OCI-LY7 (cell line): ENCODE results near the gene PCDH1. TPM values are rescaled to one million over a fixed set of nuclear protein-coding genes. Genes with fewer than 3 reads are reported as not detected.

Source experiments
- BruUV-seq: library from RNA; stranded (reverse); fragments of 400-500 nt; replicated peaks from 2 replicates; lab custom pipeline; 2021; lab: Mats Ljungman, UMichigan
- CTCF ChIA-PET: fragments of 300-600 bp; sonication (Branson Sonifier 250); formaldehyde crosslinking; loops from one replicate; lab custom pipeline; 2022; ENCODE audit warnings: antibody characterized with exemption; ENCODE audit not compliant: unreplicated experiment; lab: Charles Lee
- POLR2A ChIA-PET: fragments of 300-600 bp; sonication (Branson Sonifier 250); formaldehyde crosslinking; loops from one replicate; lab custom pipeline; 2022; ENCODE audit warnings: antibody characterized with exemption; lab: Charles Lee
- DNase-seq: peaks from one replicate; pipeline ENCODE4 v3.0.0-alpha.2; 2015; ENCODE audit warnings: low spot score
- H2AFZ ChIP-seq: fragments of 200-600 bp; sonication (generic), shearing (Covaris generic); 2 replicates; pipeline ENCODE4 v1.6.1; 2014; ENCODE audit warnings: mild to moderate bottlenecking, antibody characterized with exemption, low read length, moderate library complexity
- H3K27ac ChIP-seq: fragments of 200-600 bp; sonication (generic); 2 replicates; pipeline ENCODE4 v1.5.1; 2014; ENCODE audit warnings: mixed run types, low read depth, mild to moderate bottlenecking, moderate library complexity, low read length, inconsistent platforms; ENCODE audit not compliant: poor library complexity, severe bottlenecking
- H3K36me3 ChIP-seq: fragments of 200-600 bp; sonication (generic); 2 replicates; pipeline ENCODE4 v1.6.1; 2014; ENCODE audit warnings: mild to moderate bottlenecking, antibody characterized with exemption, low read length, moderate library complexity, mixed read lengths; ENCODE audit not compliant: insufficient read depth
- H3K4me1 ChIP-seq: fragments of 200-600 bp; sonication (generic); 2 replicates; pipeline ENCODE4 v1.5.1; 2014; ENCODE audit warnings: mild to moderate bottlenecking, low read length; ENCODE audit not compliant: insufficient read depth, poor library complexity, severe bottlenecking
- H3K4me2 ChIP-seq: fragments of 200-600 bp; sonication (generic); 2 replicates; pipeline ENCODE4 v1.6.1; 2014; ENCODE audit warnings: mild to moderate bottlenecking, low read length
- H3K4me3 ChIP-seq: fragments of 200-600 bp; sonication (generic); 2 replicates; pipeline ENCODE4 v1.5.1; 2014; ENCODE audit warnings: mild to moderate bottlenecking, low read depth, low read length; ENCODE audit not compliant: poor library complexity, severe bottlenecking
- H3K79me2 ChIP-seq: fragments of 200-600 bp; sonication (generic); 2 replicates; pipeline ENCODE4 v1.6.1; 2016; ENCODE audit warnings: low read depth, mild to moderate bottlenecking, low read length, moderate library complexity, mixed read lengths; ENCODE audit not compliant: insufficient read depth
- H3K9me2 ChIP-seq: fragments of 200-600 bp; sonication (generic); 2 replicates; pipeline ENCODE4 v1.6.1; 2016; ENCODE audit warnings: mild to moderate bottlenecking, low read length, mixed read lengths; ENCODE audit not compliant: insufficient read depth
- H3K9me3 ChIP-seq: fragments of 200-600 bp; sonication (generic); 2 replicates; pipeline ENCODE4 v1.6.1; 2014; ENCODE audit warnings: mild to moderate bottlenecking, mixed run types, low read length, mixed read lengths
- H4K20me1 ChIP-seq: fragments of 200-600 bp; sonication (generic); 2 replicates; pipeline ENCODE4 v1.6.1; 2014; ENCODE audit warnings: mild to moderate bottlenecking, antibody characterized with exemption, low read length, moderate library complexity, mixed read lengths; ENCODE audit not compliant: insufficient read depth
- EZH2phosphoT487 ChIP-seq: fragments of 200-600 bp; sonication (generic); IDR thresholded peaks from 2 replicates; pipeline ENCODE4 v1.6.1; 2018; ENCODE audit warnings: low read depth, borderline replicate concordance, mild to moderate bottlenecking, mixed run types, antibody characterized with exemption, low read length, moderate library complexity, mixed read lengths
- intact Hi-C: fragments of 100-400 bp; cut with micrococcal nuclease; formaldehyde crosslinking; loops from one replicate; pipeline ENCODE4 v1.10.0; 2022; ENCODE audit not compliant: unreplicated experiment
- total RNA-seq, 2 experiments: library from RNA; depleted of rRNA in 1 of 2; stranded (reverse); fragments of >200 nt in 1 of 2; shearing (Covaris generic) in 1 of 2; gene quantifications; 2 replicates each; pipeline ENCODE4 v1.2.3, GENCODE V29; 2014 to 2022
- TF ChIP-seq, protein P1 (sequence below): fragments of 200-600 bp; sonication (generic); conservative IDR thresholded peaks from 2 replicates; pipeline ENCODE4 v1.5.1; 2014; ENCODE audit warnings: mild to moderate bottlenecking, antibody characterized with exemption, low read length, moderate library complexity, mixed read lengths

The PCDH1 gene
- total RNA-seq, 2 experiments from 2014 or later, result not detected

DNA sequence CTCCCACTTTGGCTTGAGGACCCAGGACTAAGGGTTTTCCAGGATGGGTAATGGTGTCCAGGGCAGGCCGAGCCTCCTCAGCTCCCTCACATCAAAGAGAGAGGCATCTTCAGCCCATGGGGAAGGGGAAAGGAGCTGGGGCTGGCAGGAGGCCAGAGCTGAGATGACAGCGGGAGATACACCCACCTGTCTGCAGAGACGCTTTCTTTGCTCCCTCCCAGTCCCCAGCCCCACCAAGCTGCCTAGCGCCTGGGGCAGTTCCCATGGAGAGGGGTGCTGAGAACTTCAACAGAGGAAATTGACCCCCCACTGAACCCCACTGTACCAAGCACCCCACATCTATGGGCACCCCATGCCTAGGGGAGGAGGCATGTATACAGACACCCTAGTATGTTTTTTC lies 10.6 kb downstream of the PCDH1 start:
- intact Hi-C loops, result no loop called here
- Histone ChIP-seq H4K20me1 (no peaks in the 10 kb centered on the region), H2AFZ (no peak overlapping the region), H3K36me3 (no peaks in the 10 kb centered on the region), H3K9me3 (no peaks in the 10 kb centered on the region), H3K27ac (no peak overlapping the region), H3K4me2 (no peak overlapping the region), H3K79me2 (no peaks in the 10 kb centered on the region), H3K4me3 (no peak overlapping the region), H3K4me1 (peaks cover 6% of the 10 kb centered on the region), H3K9me2 (no peaks in the 10 kb centered on the region)
- ChIA-PET CTCF (interaction anchor here (1.5 kb wide), 1 partner anchor 94 kb away, joined by 3 read pairs; no protein-coding TSS in a partner anchor), POLR2A (no interaction called here)
- BruUV-seq, result no TSS peak
- DNase-seq, result no peak
- TF ChIP-seq EZH2phosphoT487, result no peak
- TF ChIP-seq, protein P1, sequence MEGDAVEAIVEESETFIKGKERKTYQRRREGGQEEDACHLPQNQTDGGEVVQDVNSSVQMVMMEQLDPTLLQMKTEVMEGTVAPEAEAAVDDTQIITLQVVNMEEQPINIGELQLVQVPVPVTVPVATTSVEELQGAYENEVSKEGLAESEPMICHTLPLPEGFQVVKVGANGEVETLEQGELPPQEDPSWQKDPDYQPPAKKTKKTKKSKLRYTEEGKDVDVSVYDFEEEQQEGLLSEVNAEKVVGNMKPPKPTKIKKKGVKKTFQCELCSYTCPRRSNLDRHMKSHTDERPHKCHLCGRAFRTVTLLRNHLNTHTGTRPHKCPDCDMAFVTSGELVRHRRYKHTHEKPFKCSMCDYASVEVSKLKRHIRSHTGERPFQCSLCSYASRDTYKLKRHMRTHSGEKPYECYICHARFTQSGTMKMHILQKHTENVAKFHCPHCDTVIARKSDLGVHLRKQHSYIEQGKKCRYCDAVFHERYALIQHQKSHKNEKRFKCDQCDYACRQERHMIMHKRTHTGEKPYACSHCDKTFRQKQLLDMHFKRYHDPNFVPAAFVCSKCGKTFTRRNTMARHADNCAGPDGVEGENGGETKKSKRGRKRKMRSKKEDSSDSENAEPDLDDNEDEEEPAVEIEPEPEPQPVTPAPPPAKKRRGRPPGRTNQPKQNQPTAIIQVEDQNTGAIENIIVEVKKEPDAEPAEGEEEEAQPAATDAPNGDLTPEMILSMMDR, result no peak

- peaks cover 6% of the 10 kb centered on the region for H3K4me1 ChIP-seq
- no peak for DNase-seq
- H4K20me1 ChIP-seq, result no peaks in the 10 kb centered on the region
- ChIA-PET POLR2A (no interaction called here), CTCF (no interaction called here)
- no peak overlapping the region for H3K4me2 ChIP-seq
- intact Hi-C loops, result no loop called here
- no peaks in the 10 kb centered on the region for H3K9me2 ChIP-seq
- no peaks in the 10 kb centered on the region for H3K9me3 ChIP-seq
- BruUV-seq, result no TSS peak
- TF ChIP-seq EZH2phosphoT487, result peak; percentile 74; the same call in 1 of the 2 replicates
- TF ChIP-seq, protein P1, result no peak
- no peak overlapping the region for H3K4me3 ChIP-seq
- H3K27ac ChIP-seq, result no peak overlapping the region
- no peaks in the 10 kb centered on the region for H3K79me2 ChIP-seq
- H2AFZ ChIP-seq, result no peak overlapping the region
- no peaks in the 10 kb centered on the region for H3K36me3 ChIP-seq
These were observed 11.1 kb downstream of the PCDH1 start for GRCh38 chr5:141867139-141867538.

- no peak overlapping the region for H3K4me2 ChIP-seq
- ChIA-PET CTCF (no interaction called here), POLR2A (no interaction called here)
- H3K36me3 ChIP-seq, result no peaks in the 10 kb centered on the region
- no peak overlapping the region for H3K4me3 ChIP-seq
- no peak overlapping the region for H3K27ac ChIP-seq
- intact Hi-C loops, result no loop called here
- no TSS peak for BruUV-seq
- no peak for DNase-seq
- no peaks in the 10 kb centered on the region for H3K9me2 ChIP-seq
- no peak overlapping the region for H2AFZ ChIP-seq
- no peaks in the 10 kb centered on the region for H3K79me2 ChIP-seq
- TF ChIP-seq, protein P1, result no peak
- no peak for TF ChIP-seq EZH2phosphoT487
- no peaks in the 10 kb centered on the region for H4K20me1 ChIP-seq
- no peaks in the 10 kb centered on the region for H3K9me3 ChIP-seq
- H3K4me1 ChIP-seq, result peaks cover 6% of the 10 kb centered on the region
These were observed 12.1 kb downstream of the PCDH1 start for GRCh38 chr5:141866096-141866495.
